HG03103 (cell line): ENCODE data around the gene FAT1.
"Not testable (repeated sequence)": the region's sequence is repeated elsewhere in the genome, so short reads cannot be mapped to it uniquely, and the experiment has no call there.

Source experiments
- ATAC-seq: cut with Tn5 transposase; IDR thresholded peaks from one replicate; pipeline ENCODE4 v1.9.1; 2021; ENCODE audit warnings: low read depth; ENCODE audit not compliant: unreplicated experiment

Gene FAT1

DNA sequence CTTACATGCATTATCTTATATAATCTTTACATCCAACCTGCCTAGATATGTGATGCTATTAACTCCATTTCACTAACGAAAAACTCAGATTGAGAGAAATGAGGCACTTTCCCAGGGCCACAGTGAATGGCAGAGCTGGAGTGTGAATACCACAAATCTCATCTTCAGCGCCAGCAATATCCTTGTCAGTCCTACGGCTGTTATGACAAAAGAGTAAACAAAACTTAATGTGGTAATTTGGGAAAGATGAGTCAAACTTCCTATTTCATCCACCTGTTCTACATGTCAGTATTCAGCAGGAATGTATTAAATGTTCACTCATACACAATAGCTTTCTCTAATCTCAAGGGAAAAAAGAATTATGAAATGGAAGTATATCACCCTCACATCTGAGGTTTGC is 56.9 kb downstream of the FAT1 start:
- no peak for ATAC-seq

DNA sequence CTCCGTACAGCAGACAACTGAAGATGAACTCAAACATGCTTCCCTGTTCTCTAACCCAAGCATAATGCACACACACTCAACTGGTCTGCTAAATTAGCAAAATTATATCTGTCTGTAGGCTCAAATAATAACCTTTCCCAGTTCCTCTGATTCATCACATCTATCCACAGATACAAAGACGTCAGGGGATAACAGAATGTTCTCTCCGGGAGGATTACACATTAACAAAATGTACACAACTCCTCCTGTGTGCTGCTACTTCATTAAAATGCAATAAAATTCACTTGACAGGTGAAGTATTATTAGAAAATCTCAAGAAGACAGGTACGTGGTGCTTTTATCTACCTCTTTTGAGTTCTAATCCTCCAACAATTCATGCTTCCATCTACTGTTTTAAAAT is 57.4 kb downstream of the FAT1 start:
- no peak for ATAC-seq

DNA sequence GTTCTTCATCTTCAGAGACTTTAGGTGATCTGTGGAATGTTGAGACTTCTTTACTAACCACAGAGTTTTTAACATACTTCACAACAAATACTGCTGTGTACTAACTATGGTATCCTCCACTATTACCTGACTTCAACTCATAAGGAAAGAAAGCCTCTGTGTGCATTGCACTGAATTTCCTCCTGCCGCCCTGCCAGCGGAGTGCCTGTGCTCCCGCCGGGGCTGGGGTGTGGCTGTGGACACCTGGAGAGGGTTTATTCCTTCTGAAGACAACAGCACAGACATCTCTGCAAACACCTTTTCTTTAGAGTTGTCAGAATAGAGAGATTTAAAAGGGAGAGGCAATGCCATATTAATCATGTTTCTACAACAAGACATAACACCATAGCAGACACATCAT is 63.3 kb downstream of the FAT1 start:
- ATAC-seq = no peak

DNA sequence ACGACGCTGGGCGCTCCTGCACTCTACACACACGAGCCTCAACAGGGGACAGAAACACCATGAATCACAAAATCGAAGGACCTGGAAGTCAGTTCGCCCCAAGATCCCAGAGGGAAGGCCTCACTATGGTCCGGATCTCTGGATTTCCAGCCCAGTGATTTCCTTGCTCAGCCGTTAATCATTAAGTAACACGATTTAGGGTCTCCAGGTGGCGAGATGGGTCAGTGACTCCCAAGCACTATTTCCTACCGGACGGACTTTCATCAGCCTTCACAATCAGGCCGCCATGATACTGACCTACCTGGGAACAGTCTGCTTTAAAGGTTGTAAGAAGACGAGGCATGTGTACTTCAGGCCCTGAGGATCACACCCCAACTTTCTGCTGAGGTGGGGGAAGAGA is 63.7 kb downstream of the FAT1 start:
- no peak for ATAC-seq

DNA sequence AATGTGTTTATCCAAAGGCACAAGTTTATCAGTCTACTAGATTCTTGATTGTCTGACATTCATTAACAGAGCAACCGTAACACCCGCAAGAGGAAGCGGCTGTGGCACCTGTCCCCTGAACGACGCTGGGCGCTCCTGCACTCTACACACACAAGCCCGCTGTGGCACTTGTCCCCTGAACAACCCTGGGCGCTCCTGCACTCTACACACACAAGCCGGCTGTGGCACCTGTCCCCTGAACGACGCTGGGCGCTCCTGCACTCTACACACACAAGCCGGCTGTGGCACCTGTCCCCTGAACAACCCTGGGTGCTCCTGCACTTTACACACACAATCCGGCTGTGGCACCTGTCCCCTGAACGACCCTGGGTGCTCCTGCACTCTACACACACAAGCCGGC is 64.2 kb downstream of the FAT1 start:
- not testable (repeated sequence) for ATAC-seq

DNA sequence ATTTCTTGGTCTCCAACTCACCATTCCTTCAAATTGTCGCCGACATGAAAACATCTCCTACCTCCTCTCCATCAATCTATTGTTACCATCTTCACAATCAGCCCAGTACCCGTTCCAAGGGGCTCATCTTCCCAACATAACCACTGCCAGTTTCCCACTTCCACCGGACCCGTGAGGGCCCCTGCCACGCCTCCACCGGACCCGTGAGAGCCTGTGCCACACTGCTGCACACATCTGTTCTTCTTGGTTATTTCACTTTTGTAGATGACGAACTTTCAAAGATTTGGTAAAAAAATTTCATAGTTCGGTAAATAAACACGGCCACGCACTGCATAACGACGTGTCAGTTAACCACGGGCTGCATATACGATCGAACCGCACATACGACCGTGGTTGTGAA is 65.0 kb downstream of the FAT1 start:
- ATAC-seq = no peak

DNA sequence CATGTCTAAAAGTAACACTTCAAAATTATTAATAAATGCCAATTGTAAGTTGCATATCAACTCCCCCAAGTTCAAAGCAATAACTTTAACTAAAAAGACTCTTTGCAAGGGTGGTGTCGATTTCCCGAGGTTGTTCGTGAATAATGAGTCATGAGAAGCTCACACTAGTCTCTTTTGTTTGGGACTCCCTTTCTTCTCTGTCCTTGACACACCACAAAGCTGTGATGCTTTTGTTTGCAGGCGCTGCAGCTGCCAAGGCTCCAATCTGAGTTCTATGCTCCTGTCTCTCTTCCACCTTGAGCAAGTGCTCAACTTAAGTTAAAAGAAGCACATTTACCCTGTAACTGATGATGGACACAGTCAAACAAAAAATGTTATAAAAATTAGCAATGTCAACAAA is 65.9 kb downstream of the FAT1 start:
- ATAC-seq = no peak

DNA sequence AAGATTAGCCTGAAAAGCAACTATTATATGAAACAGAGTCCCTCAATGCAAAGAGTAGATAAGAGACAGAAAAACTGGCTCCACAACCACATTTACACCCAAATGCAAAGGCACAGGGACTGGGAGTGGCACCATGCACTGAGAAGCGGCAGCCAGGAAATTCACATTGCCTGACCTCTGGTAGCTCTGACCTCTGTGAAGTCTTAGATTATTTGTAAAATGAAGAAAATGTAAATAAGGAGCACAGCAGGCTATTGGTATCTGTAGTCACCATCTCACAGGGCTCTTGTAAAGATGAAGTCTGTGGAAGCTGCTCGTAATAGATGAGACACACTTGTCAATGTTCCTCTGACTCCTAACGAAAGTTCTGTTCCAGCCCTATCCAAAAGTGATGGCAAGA is 69.7 kb downstream of the FAT1 start:
- no peak for ATAC-seq

DNA sequence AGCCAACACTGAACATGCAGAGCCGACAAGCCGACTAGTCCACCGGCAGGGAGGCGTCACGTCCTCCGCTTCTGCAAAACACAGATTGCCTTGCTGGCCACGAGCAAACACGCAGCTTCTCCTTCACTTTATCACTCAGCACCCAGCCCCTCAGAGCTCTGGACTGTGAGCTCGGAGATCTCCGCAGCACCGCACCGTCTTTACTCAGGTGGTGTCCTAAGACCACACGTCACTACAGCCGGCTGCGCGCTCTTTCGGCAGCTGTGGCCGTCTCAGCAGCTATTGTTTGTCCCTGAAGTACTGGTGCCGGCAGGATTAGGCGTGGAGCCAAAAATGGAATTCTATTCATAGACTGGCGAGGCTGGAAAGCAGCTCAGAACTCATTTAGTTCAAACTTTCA is 72.0 kb downstream of the FAT1 start:
- no peak for ATAC-seq

DNA sequence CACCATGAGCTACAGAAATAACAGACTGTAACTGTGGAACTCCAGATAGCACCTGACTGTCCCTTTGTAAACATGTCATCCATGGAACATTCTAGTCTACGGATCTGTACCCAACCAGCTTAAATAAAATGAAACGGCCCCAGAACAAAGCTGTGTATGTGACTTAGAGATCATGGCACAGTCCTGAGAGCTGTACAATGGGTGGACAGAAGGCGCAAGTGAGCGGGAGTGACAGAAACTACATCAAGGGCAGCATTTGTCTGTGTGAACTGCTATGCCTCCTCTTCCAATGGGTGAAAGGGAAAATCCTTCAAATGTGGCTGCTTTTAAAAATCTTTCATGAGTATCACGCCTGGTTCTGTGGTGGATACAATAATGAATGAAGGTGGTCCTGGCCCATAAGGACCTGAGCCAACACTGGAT is 72.5 kb downstream of the FAT1 start:
- ATAC-seq = no peak

DNA sequence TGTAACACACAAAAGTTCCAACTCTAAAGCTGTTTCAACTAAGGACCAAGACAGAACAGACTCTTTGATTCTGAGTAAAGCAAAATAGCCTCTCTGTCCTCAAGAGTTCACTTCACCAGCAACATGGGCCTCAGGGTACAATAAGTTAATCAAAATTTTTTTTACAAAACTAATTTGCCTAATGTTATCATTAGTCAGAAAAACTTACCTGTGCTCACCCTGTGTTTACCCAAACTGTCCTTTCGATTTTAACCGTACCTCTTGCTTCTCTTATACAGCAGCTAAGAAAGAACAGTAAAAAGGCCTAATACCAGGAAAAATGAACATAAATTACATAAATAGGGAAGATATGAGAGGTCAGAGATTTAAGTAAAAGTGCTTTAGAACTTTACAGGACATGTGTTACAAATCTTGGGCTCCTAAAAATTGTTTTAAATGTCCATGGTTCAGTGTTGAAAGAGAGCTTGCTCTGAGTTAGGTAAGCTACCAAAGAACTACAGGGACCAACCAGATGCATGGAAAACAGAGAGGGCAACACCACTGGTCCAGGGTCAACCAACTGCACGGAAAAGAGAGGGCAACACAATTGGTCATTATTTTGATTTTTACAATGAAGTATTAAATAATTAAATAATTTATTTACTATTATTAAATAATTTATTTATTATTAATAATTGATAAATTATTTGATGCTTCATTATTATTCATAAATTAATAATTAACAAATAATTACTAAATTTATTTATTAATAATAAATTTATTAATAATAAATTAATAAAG is 73.1 kb downstream of the FAT1 start:
- no peak for ATAC-seq

DNA sequence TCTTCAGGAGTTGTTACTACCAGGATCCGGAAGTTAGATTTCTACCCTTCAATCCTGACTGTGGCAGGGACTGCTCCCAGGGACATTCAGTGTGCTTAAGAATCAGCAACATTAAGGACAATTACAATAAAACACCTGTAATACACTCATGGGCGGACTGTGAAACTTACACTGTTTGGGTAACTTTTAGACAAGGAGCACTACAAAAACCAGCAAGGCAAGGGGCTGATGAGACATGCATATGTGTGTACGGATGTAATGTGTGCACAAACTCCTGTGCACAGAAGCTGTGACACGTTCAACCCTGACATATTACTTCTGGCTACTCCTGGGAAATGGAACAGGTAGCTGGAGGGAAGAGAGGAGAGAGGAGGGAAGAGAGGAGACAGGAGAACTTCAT is 75.8 kb downstream of the FAT1 start:
- no peak for ATAC-seq

DNA sequence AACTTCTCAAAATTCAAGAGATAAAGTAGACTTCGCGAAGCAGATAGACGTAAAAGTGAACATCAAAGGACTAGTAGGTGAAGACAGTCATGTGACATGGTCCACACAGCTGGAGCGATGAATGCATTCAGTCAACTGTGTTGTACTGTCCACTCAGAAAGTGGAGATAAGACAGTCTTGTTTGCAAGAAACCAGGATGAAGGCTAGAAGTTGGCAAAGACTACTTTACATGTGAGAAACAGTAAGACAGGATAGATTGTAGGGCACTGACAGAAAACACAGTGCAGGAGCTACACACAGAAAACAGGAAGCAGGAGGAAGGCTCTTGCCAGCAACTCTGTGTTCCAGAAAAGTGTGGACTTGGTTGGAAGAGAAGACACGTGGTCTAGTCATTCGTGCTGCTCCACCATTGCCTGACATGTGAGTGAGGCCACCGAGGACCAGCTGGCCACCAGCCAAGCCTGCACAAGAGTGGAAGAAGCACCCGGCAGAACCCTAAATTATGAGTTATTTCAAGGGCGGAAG is 78.9 kb downstream of the FAT1 start:
- no peak for ATAC-seq

DNA sequence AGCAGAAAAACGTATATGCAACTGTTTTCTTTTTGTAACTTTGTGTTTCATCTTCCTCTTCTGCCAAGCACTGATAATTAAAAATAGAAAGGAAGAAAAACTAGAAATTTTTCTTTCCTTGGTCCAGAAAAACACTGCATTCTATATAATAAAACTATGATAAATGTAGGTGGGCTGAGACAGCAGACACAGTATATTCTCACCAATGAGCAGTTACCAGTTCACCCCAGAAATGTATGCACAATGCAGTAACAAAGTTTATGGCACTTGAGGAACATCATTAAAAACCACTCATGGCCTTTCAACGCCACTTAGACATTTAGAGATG is 79.4 kb downstream of the FAT1 start:
- no peak for ATAC-seq

DNA sequence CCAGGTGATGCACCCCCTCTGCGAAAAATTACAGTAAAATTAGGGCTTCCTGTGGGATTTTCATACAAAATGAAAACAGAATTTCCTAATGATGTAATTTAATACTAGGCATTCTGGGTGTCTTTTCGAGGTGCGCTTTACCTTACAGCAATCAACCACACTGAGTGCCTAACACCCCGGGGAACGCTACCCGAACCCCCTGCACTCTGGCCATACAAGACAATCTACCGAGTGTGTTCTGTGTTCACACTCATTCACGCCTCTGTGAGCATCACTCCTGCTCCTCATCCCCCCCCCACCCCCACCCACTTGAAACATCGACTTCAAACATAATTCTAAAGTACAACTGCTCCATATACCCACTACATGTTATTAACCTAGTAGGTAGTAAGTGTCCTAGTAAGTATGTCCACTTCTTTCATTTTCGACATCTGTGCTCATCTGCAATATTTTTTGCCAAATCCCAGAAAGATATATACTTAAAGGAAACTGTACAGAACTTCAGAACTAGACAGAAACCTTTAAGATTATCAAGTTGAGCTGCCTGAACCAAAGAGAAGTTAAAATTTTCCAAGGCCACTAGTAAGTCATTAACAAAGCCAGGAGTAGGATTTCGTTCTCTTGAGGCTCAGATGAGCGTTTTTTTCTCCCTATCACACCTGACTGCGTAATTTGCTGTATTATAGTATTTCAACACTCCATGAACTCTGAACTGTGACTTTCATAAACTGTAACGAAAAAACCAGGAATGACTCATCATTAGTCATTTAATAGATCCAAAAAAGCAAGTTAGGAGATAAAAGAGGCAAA is 80.0 kb downstream of the FAT1 start:
- ATAC-seq = no peak

DNA sequence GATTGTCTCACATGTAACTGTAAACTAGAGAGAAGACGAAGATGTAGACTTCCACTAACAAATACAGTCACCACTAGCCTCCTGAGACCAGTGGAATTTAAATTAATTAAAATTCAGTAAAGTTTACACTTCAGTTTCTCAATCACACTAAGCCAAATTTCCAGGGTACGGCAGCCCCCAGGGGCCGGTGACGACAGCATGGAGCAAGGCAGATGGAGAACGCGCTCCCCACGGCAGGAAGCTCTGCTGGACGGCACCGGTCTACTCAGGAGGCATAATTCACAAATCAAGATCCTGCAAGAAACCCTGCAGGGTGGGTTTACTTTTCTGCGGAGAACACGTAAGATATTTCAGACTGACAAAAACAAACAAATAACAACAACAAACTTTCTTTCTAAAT is 80.7 kb downstream of the FAT1 start:
- no peak for ATAC-seq

DNA sequence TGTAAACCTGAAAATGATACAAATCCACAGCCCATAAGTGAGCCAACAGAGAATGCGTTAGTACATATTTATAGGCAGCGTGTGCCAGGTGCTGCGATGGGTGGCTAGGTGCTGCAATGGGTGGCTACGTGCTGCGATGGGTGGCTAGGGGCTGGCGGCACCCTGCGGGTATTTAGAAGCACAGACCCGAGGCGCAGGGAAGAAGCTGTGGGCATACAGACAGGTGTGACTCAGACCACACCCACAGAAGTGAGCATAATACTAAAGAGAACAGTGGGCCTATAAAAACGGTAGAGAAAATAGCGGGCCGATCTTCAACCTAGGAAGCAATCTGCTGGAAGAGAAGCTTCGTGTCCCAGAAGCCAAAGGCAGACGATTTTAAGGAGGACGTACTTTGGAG is 81.1 kb downstream of the FAT1 start:
- ATAC-seq = no peak

DNA sequence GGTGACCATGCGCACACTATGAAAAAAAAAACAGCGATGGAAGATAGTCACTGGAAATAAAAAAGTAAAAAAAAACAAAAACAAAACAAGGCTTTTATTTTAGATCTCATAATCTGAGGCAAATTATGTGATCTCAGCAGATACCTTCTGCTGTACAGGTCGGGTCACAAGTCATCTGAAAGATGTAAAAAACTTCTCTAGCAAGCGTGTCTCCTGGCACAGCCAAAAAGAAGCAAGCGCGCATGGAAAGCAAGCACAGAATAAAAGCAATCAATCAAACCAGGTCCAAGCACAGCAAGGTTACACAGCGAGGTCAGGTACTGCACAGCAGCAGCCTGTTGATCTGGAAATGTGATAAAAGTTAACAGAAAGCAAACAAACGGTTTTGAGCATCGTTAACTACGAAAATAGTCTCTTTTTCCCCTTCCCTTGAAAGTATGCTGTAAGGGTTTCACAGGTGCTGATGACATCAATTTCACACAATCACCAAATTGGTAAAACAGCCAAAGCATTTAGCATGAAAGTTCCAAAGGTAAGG is 89.0 kb downstream of the FAT1 start:
- ATAC-seq = no peak

DNA sequence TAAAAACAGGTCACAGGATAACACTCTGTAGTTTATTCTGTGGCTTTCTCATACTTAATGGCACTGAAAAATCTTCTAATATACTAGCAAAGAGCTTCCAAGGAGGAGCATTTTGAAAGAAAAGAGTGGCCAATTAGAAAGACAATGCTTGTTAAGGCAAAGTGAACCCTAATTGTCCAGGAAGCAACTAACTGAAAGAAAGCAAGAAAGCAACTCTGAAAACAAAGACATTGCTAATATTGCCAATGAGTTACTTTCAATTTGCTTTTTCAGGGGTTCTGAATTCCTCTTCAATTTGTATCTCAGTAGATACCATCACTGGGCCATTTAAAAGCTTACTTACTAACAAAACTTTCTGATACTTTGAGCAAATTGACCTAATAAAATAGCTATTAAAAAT is 89.8 kb downstream of the FAT1 start:
- ATAC-seq = no peak

DNA sequence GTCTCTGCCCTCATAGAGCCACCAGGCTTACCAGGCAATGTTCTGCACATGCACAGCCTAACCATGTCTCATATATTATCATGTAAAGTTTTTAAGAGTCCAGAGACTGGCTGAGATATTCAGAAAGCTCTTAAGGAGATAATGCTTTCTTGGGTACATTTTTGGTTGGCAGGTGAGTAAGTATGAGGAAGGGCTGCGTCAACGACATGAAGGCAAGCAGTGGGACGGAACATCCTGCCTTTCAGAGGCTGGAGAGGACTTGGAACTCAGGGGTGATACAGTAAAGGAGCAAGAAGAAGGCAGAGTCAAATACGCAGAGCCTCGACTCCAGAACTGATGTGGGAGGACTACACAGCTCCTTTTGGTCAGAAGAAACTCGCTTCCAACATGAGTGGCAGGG is 93.5 kb downstream of the FAT1 start:
- ATAC-seq = no peak

DNA sequence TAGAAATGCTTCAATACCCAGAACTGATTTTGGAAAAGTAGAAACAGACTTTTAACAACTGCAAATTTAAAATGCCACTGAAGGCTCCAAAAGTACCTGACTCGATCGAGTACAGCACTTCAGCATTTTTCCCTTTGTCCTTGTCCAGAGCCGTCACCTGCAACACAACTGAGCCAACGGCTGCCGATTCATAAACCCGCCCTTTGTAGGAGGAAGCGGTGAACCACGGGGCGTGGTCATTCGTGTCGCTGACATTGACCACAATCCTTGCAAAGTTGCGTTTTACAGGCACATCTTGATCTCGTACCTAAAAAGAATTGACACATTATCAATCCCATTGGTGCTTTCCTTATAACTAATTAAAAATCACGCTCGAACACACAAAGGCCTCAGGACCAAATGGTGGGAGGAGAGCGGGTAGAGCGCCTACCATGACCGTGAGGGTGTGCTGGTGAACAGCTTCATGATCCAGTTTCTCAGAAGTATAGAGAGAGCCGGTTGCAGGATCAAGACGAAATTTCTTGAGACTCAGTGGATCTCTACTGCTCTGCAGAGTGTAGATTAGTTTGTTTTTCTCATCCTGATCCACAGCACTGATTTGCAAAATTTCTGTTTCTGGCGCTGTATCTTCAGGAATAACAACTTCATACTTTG is 95.5 kb downstream of the FAT1 start:
- ATAC-seq = no peak
